Measurements from ENCODE around the gene DUSP9.

Gene DUSP9

DNA sequence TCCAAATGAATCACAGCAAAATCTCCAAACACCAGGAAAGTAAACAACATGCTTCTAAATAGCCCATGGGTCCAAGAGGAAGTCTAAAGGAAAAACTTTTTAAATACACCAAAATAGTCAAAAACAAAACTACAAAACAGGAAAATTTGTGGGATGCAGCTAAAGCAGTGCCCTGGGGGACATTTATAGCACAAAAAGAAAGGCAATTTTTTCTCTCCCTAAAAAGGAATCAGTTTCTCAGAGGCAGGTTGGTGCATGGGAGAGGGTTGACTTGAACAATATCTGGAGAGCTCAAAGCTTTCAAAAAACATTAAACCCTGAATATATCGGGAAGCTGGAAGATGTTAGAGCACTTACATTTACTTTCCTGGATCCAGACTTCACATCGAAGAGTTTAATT, 15.7 kb upstream of the DUSP9 start:
- H3F3A ChIP-seq (ENCODE audit: control insufficient read depth, insufficient read depth) = no peaks in the 10 kb centered on the region
- H3K79me2 ChIP-seq (ENCODE audit: control insufficient read depth, low read length) = no peaks in the 10 kb centered on the region
- H3K27me3 ChIP-seq (ENCODE audit: control insufficient read depth, low read length) = no peaks in the 10 kb centered on the region; the same call in 1 of the 2 replicates
- no peaks in the 10 kb centered on the region for H3K4me1 ChIP-seq (ENCODE audit: control insufficient read depth, low read length)
- no peaks in the 10 kb centered on the region for H3K9me2 ChIP-seq (replicated peaks; ENCODE audit: control insufficient read depth, low read length)
- no peak overlapping the region for H3K27ac ChIP-seq (ENCODE audit: low read depth, low read length)
- H3K9me3 ChIP-seq (ENCODE audit: control insufficient read depth, insufficient read depth, low read length) = no peaks in the 10 kb centered on the region
- no peak overlapping the region for H3K4me3 ChIP-seq (ENCODE audit: low read length)
- H4K20me1 ChIP-seq (ENCODE audit: control insufficient read depth, insufficient read depth, low read depth, low read length) = no peaks in the 10 kb centered on the region
- no peaks in the 10 kb centered on the region for H3K36me3 ChIP-seq (ENCODE audit: control insufficient read depth, low read length)
- TF ChIP-seq, protein P1, sequence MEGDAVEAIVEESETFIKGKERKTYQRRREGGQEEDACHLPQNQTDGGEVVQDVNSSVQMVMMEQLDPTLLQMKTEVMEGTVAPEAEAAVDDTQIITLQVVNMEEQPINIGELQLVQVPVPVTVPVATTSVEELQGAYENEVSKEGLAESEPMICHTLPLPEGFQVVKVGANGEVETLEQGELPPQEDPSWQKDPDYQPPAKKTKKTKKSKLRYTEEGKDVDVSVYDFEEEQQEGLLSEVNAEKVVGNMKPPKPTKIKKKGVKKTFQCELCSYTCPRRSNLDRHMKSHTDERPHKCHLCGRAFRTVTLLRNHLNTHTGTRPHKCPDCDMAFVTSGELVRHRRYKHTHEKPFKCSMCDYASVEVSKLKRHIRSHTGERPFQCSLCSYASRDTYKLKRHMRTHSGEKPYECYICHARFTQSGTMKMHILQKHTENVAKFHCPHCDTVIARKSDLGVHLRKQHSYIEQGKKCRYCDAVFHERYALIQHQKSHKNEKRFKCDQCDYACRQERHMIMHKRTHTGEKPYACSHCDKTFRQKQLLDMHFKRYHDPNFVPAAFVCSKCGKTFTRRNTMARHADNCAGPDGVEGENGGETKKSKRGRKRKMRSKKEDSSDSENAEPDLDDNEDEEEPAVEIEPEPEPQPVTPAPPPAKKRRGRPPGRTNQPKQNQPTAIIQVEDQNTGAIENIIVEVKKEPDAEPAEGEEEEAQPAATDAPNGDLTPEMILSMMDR (IDR thresholded peaks at IDR 0.05; ENCODE audit: low read depth, low read length, poor library complexity, severe bottlenecking) = no peak
- no peak for TF ChIP-seq EZH2phosphoT487 (IDR thresholded peaks at IDR 0.05; ENCODE audit: borderline replicate concordance, low read length)
- H3K4me2 ChIP-seq (ENCODE audit: low read length) = no peak overlapping the region

- Histone ChIP-seq H3K27ac (ENCODE audit: low read depth, low read length) (no peak overlapping the region), H3K4me2 (ENCODE audit: low read length) (no peak overlapping the region), H3K4me3 (ENCODE audit: low read length) (no peak overlapping the region), H3K27me3 (ENCODE audit: control insufficient read depth, low read length) (no peaks in the 10 kb centered on the region; the same call in 1 of the 2 replicates), H3K9me2 (replicated peaks; ENCODE audit: control insufficient read depth, low read length) (no peaks in the 10 kb centered on the region), H3K79me2 (ENCODE audit: control insufficient read depth, low read length) (no peaks in the 10 kb centered on the region), H3K4me1 (ENCODE audit: control insufficient read depth, low read length) (no peaks in the 10 kb centered on the region), H3F3A (ENCODE audit: control insufficient read depth, insufficient read depth) (no peaks in the 10 kb centered on the region), H4K20me1 (ENCODE audit: control insufficient read depth, insufficient read depth, low read depth, low read length) (no peaks in the 10 kb centered on the region), H3K36me3 (ENCODE audit: control insufficient read depth, low read length) (no peaks in the 10 kb centered on the region), H3K9me3 (ENCODE audit: control insufficient read depth, insufficient read depth, low read length) (no peaks in the 10 kb centered on the region)
- TF ChIP-seq, protein P1 (IDR thresholded peaks at IDR 0.05; ENCODE audit: low read depth, low read length, poor library complexity, severe bottlenecking) = no peak
- TF ChIP-seq EZH2phosphoT487 (IDR thresholded peaks at IDR 0.05; ENCODE audit: borderline replicate concordance, low read length) = no peak
These were observed 15.0 kb upstream of the DUSP9 start for GRCh38 chrX:153631907-153632594.

DNA sequence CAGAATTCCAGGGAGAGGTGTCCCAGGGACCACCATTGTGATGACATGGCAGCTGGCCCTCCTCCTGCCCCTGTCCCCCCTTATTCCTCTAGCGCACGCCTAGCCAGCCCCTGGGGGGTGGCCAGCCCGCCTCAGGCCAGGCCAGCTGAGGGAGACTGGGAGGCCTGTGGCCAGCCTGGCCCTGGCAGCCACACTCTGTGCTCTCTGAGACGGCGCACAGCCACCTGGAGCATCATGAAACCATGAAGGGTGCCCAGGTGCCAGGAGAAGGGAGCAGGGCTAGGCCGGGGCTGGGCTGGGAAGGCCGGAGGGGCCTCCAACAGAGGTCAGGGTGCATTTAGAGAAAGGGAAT, 14.4 kb upstream of the DUSP9 start:
- no peaks in the 10 kb centered on the region for H4K20me1 ChIP-seq (ENCODE audit: control insufficient read depth, insufficient read depth, low read depth, low read length)
- no peaks in the 10 kb centered on the region for H3K9me2 ChIP-seq (replicated peaks; ENCODE audit: control insufficient read depth, low read length)
- H3K27ac ChIP-seq (ENCODE audit: low read depth, low read length) = no peak overlapping the region
- H3K4me3 ChIP-seq (ENCODE audit: low read length) = no peak overlapping the region
- no peak overlapping the region for H3K4me2 ChIP-seq (ENCODE audit: low read length)
- H3K9me3 ChIP-seq (ENCODE audit: control insufficient read depth, insufficient read depth, low read length) = no peaks in the 10 kb centered on the region
- H3F3A ChIP-seq (ENCODE audit: control insufficient read depth, insufficient read depth) = no peaks in the 10 kb centered on the region
- no peaks in the 10 kb centered on the region for H3K4me1 ChIP-seq (ENCODE audit: control insufficient read depth, low read length)
- no peaks in the 10 kb centered on the region for H3K79me2 ChIP-seq (ENCODE audit: control insufficient read depth, low read length)
- no peaks in the 10 kb centered on the region; the same call in 1 of the 2 replicates for H3K27me3 ChIP-seq (ENCODE audit: control insufficient read depth, low read length)
- TF ChIP-seq EZH2phosphoT487 (IDR thresholded peaks at IDR 0.05; ENCODE audit: borderline replicate concordance, low read length) = no peak
- TF ChIP-seq, protein P1 (IDR thresholded peaks at IDR 0.05; ENCODE audit: low read depth, low read length, poor library complexity, severe bottlenecking) = no peak
- no peaks in the 10 kb centered on the region for H3K36me3 ChIP-seq (ENCODE audit: control insufficient read depth, low read length)

All from DOHH2 (cell line).